RWPE1 (cell line): ENCODE data around the gene LARGE1.

Experiments
- CTCF ChIA-PET: fragments of 350-600 bp; sonication (Branson Sonifier 250); formaldehyde crosslinking; extraction: SDS; loops from one replicate; lab custom pipeline; 2021; lab: Yijun Ruan, JAX
- POLR2A ChIA-PET: fragments of 400-600 bp; formaldehyde crosslinking; extraction: SDS; loops from one replicate; lab custom pipeline; 2020; ENCODE audit warnings: antibody characterized with exemption; ENCODE audit not compliant: low non-redundant PET; lab: Yijun Ruan, JAX
- DNase-seq: peaks from one replicate; pipeline ENCODE4 v3.0.0; 2012; ENCODE audit warnings: low spot score
- H3K27ac ChIP-seq: fragments of 450-650 bp; 2 replicates; pipeline ENCODE4 v1.5.1; 2017
- TF ChIP-seq, protein P1 (sequence below): fragments of 450-650 bp; conservative IDR thresholded peaks from 2 replicates; pipeline ENCODE4 v1.5.1; 2017; ENCODE audit warnings: low read depth, mild to moderate bottlenecking

LARGE1 gene

DNA sequence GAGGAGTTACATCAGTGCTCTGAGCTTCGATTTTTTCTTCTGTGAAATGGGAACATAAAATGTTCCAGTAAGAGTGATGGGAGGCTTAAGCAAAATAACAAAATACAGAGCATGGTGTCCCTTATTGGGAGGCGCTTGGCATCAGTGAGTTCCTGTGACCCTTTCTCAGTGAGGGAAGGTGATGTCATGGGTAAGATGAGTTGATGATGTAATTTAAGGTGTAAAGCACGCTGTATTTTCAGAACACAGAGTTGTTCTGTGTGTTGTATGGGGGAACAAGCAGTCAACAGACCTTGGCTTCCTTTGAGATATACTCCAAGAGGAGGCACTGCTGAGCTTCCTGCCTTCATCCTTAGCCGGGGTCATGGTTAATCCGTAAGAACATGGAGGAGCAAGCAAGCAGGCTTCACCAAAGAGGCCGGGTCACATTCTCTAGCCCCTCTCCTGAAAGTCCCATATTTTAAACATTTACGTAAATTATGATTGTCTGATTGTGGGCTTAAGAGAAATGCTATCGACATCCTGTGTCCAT is 266.7 kb downstream of the LARGE1 start:
- DNase-seq, result no peak
- POLR2A ChIA-PET, result no interaction called here
- H3K27ac ChIP-seq, result no peak overlapping the region
- CTCF ChIA-PET, result no interaction called here
- TF ChIP-seq, protein P1, sequence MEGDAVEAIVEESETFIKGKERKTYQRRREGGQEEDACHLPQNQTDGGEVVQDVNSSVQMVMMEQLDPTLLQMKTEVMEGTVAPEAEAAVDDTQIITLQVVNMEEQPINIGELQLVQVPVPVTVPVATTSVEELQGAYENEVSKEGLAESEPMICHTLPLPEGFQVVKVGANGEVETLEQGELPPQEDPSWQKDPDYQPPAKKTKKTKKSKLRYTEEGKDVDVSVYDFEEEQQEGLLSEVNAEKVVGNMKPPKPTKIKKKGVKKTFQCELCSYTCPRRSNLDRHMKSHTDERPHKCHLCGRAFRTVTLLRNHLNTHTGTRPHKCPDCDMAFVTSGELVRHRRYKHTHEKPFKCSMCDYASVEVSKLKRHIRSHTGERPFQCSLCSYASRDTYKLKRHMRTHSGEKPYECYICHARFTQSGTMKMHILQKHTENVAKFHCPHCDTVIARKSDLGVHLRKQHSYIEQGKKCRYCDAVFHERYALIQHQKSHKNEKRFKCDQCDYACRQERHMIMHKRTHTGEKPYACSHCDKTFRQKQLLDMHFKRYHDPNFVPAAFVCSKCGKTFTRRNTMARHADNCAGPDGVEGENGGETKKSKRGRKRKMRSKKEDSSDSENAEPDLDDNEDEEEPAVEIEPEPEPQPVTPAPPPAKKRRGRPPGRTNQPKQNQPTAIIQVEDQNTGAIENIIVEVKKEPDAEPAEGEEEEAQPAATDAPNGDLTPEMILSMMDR, result no peak

DNA sequence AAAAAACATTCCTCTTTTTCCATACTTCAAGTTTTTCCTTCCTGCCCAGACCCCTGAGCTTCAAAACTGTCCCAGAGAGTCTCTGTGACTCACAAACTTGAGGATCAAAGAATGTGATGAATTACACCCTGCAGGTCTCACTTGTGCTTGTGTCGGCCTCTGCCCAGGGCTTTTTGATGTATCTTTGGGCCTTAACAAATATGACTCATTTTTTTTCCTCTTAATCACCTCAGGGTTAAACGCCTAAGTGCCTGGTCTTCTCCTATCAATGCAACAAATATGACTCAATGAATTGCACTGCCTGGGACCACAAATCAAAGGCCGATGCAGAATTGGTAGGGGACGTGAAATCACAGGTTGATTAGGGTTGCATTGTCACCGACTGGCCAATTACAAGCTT is 267.7 kb downstream of the LARGE1 start:
- ChIA-PET CTCF (no interaction called here), POLR2A (no interaction called here)
- no peak for DNase-seq
- TF ChIP-seq, protein P1, result no peak
- no peak overlapping the region for H3K27ac ChIP-seq

DNA sequence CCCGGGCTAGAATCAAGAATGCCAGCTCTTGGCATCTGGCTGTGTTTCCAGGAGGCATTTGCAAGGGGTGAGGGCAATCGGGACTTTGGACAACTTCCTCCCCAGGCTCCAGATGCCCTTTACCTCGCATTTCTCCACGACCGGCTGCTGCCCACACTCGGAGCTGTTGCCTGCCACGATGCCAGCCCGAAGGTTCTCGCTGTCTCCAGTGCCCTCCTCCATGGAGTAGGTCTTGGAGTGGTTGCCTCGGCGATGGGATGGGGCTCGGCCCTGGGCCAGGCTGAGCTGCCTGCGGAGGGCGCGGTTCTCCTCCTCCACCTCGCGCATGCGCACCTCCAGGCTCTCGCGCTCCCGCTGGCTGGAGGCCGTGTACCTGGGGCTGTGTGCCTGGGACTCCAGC is 270.0 kb downstream of the LARGE1 start:
- ChIA-PET POLR2A (no interaction called here), CTCF (no interaction called here)
- no peak overlapping the region for H3K27ac ChIP-seq
- no peak for DNase-seq
- TF ChIP-seq, protein P1, result no peak

DNA sequence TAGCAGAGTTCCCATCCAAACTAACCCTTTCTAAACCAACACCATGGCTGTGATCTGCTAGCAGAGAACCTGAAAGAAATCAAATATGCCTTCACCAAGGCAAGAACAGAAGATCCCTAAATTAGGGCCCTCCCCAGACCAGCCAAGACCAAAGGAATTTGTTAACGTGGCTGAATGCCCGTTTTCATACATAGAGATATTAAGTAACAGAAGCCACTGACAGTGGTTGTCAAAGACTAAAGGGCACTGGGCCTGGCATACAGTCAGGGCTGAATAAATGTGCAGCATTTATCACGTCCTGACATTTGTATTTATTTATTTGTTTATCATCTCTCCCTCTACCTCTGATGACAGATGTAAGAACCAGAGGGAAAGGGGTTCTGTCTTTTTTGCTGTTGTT is 271.8 kb downstream of the LARGE1 start:
- no peak for DNase-seq
- ChIA-PET POLR2A (no interaction called here), CTCF (no interaction called here)
- no peak overlapping the region for H3K27ac ChIP-seq
- TF ChIP-seq, protein P1, result no peak

DNA sequence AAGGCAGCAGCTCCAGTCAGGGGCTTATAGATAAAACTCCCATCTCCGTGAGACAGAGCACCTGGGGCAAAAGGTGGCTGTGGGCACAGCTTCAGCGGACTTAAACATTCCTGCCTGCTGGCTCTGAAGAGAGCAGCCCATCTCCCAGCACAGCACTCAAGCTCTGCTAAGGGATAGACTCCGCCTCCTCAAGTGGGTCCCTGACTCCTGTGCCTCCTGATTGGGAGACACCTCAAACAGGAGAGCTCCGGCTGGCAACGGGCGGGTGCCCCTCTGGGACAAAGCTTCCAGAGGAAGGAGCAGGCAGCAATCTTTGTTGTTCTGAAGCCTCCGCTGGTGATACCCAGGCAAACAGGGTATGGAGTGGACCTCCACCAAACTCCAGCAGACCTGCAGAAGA is 279.4 kb downstream of the LARGE1 start:
- TF ChIP-seq, protein P1, result no peak
- ChIA-PET POLR2A (no interaction called here), CTCF (no interaction called here)
- DNase-seq, result no peak
- H3K27ac ChIP-seq, result no peak overlapping the region

DNA sequence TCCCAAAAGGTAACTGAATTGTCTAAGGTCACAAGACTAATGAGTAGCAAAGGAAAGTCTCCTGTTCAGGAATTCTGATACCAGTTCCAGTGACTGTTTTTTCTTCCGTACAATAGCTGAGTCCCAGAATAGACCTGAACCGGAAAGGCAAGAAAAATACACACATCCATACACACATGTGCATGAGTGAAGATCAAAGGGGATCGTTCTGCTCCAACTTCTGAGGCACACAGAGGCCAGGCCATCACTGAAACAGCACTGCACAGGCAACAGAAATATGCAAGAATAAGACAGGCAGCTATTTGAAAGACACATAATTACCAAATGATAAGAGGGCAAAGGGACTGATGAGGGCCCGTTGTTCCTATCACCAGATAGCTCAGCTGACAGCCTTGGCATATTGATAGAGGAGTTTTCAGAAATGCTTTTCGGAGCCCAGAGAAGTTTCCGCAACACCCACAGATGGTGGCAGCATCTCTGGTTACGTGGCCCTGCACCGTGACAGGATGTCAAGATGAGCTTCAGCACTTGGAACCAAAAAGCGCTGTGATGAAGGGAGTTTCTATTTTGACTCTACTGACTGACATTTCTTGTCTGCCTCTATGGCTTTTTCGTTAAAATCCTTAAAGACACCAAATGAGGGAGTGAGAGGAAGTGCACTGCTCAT is 280.6 kb downstream of the LARGE1 start:
- DNase-seq, result no peak
- no peak overlapping the region for H3K27ac ChIP-seq
- CTCF ChIA-PET, result no interaction called here
- POLR2A ChIA-PET, result no interaction called here
- TF ChIP-seq, protein P1, result no peak
